NCI-H524 treated with DMSO at 0.1 percent for 48 hours (cell line): ENCODE data around the gene RGS18.
"Not testable (repeated sequence)": the region's sequence is repeated elsewhere in the genome, so short reads cannot be mapped to it uniquely, and the experiment has no call there.

Source experiments
- DNase-seq: peaks from one replicate; lab custom pipeline; 2025; lab: John Stamatoyannopoulos, UW

RGS18 gene

DNA sequence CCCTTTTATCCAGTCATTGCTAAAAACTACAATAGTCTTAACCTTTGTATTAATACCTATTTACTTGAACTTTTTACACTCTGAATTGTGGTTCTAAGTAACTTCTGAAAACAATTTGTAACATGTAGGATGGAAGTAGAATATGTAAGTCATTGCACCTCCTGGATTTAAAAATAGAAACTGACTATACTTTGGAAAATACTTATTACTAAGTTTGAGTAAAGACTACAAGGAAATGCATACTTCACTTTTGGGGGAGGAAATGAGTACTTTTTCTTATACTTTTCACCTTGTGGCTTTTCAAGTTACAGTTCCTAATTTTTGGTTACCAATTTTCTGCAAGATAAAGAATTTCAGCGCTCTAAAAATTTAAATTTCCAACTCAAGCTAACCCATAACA, 8.7 kb downstream of the RGS18 start:
- no peak for DNase-seq

DNA sequence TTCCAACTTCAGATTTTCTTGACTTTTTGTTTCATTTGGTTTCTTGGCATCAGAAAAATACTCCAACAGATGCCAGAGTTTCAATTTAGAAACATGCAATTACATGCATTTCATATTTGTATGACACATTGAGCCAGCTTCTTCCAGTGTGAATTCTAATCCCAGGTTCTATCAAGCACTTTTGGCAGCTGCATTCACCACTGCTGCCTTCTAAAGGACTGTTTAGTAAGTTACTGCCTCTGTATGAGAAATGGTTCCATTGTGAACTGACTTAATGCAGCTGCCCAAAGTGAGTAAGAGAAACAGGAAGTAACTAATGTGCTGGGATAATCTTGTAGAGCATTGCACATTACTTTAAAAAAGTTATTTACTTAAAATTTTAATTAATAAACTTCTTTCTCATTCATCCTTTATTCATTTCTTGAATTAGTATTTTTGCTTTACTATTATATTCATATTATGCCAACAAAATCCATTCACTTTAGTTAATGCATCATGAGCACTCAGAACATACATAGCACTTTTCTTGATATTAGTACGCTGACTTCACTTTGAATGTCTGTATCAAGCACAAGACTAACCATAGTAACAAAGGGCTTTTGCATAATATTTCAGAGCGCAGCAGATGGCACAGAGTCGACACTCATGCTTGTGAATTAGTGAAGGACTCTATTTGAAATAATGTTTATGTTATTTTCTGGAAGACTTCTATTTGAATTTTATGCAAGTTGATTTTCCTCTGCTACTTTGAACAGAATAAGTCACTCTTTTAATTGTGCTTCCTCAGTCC, 9.8 kb downstream of the RGS18 start:
- no peak for DNase-seq

DNA sequence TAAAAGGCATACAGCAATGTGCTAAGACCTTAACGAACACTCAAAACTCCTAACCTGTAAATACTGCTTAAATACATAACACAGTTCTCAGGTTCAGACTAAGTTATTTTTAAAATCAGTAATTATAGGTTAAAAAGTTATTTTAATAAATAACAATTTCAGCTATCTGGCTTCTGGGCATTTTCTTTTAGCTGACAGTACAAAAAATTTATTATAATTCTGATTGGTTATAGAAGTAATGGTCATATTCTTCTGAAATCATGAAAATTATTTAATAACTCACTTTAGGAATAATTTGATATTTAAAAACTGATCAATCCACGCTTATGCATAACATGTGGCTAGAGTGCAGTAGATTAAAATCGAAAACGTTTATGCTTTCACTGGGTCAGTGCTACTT, 10.7 kb downstream of the RGS18 start:
- no peak for DNase-seq

DNA sequence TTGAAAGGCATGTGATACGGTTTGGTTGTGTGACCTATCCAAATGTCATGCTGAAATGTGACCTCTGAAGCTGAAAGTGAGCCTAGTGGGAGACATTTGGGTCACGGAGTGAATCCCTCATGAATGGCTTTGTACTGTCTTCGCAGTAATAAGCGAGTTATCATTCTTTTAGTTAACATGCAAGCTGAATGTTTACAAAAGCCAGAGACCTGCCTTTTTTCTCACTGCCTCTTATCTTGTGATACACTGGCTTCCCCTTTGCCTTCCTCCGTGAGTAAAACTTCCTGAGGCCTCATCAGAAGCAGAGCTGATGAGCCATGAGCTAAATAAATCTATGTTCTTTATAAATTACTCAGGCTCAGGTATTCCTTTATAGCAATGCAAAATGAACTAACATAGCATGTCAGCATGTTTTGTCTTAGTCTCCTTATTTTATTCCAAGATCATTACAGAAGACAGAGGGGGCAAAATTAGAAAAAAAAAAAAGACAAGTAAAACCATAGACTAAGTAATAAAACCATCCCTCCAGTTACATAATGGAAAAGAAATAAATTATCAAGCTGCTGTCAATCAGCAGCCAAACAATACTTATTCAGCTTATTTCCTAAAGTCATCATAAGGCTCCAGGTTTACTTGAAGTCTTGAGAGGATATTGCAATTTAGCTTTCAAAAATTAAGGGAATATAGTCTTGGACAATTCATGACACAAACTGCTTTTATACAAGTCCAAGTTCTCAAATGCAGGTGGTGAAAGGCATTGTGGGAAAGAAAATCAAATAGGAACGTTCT, 12.1 kb downstream of the RGS18 start:
- DNase-seq: no peak

DNA sequence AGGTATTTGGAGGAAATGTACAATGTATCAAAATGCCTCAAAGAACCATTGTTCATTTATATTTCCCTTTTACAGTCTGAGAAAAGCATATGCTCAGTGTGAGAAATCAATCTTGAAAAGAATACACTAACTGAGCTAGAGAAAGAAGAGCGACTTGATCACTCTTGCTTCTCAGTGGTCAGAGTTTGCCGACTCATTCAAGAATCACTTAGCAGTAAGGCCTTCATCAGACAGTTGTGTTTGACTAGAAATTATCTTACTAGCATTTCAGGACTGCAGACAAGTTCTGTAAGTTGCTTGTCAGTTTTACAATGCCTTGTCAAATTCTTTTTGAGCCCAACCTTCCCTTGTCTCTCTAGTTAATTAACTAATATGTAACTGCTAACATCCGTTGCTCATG, 12.9 kb downstream of the RGS18 start:
- DNase-seq: no peak

DNA sequence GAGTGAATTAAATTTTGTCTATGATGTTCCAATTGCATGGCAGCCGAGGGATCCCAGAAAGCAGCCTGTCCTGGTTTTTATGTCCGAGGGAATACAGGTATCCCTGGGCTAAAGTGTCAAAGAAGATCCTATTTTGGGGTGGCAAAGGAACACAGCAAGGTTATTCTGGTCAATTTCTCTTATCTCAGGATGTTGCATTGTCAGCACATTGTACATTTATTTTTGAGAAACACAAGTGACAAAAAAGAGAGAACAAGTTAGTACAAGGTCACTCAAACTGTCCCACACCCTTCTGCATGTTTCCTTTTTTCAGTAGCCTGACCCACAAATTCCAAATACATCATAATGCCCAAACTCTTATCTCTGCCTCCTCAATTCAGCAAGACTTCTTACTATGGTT, 17.7 kb downstream of the RGS18 start:
- DNase-seq: no peak

DNA sequence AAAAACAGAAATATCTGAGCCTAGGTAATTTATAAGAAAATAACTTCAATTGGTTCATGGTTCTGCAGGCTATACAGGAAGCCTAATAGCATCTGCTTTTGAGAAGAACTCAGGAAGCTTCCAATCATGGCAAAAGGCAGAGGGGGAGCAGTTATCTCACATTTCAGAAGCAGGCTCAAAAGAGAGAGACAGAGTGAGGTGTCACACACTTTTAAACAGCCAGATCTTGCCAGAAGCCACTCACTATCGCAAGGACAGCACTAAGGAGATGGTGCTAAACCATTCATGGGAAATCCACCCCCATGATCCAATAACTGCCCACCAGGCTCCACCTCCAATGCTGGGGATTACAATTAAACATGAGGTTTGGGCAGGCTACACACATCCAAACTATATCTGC, 25.5 kb downstream of the RGS18 start:
- no peak for DNase-seq

DNA sequence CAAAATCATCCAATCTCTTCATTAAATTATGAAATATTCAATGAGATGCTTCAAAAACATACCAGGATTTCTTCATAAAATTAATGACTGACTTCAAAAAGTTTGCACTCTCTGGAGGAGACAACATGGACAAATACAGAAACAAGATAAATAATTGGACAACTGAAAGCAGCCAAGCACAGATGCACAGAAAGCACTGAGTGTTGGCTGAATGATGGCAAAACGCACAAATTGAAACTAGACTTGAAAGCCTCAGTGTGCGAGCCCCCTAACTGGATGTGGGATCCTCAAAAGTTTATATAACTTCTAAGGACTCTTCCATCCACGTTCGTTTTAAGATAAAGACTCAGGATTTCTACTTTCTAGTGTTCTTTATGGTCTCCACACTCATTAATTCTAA, 27.9 kb downstream of the RGS18 start:
- no peak for DNase-seq

DNA sequence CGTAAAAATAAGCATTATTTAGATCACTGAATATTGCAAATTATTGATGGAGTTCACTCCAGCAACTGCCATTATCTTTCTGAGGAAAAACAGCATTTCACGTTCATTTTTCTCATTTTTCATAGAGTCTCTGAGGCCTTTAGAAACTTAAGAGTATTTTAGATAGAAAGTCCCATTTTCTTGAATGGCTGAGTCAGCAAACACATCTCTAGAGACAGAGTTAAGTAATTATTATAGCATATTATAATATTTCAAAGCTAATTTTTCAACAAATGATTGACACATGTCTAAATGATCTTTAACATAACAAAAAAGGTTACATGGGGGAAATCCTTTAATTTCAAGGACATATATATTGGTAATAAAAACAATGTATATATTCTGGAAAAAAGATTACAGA, 31.8 kb downstream of the RGS18 start:
- DNase-seq: no peak

DNA sequence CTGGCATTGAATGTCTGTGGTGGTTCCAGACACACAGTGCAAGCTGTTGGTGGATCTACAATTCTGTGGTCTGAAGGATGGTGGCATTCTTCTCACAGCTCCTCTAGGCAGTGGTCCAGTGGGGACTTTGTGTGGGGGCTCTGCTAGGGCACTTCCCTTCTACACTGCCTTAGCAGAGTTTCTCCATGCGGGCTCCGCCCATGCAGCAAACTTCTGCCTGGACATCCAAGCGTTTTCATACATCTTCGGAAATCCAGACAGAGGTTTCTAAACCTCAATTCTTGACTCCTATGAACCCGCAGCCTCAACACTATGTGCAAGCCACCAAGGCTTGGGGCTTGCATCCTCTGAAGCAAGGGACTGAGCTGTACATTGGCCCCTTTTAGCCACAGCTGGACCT, 43.0 kb downstream of the RGS18 start:
- DNase-seq: no peak

DNA sequence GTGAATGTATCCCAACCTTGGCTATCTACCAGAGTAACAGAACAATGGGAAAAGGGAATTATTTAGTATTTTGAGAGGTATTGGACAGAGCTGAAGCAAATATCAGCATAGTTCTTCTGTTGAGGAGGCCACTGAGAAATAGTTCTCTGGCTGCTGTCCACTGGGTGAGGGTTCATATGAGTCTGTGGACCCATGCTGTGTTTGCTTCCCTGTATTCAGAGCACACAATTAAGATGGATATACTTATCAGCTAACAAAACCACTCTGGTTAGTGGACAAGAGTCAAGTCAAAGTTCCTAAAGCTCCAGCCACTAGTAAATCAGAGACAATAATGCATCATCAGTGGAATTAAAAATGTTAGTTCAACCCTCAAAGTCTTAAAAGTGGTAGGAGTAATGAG, 66.1 kb downstream of the RGS18 start:
- no peak for DNase-seq

DNA sequence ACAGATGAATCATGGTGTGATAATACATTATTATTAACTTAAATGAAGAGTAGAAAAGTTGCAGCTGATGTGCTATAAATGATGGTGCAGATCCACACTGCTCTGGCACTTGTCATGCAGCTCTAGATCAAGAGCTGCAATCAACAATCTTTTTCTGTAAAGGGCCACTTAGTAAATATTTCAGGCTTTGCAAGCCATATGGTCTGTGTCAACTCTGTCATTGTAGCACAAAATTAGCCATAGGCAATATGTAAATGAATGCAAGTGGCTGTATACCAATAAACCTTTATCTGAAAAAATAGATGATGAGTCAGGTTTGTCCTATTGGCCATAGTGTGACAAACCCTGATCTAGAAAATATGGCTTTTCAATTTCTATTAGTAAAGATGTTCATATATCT, 66.6 kb downstream of the RGS18 start:
- DNase-seq: no peak

DNA sequence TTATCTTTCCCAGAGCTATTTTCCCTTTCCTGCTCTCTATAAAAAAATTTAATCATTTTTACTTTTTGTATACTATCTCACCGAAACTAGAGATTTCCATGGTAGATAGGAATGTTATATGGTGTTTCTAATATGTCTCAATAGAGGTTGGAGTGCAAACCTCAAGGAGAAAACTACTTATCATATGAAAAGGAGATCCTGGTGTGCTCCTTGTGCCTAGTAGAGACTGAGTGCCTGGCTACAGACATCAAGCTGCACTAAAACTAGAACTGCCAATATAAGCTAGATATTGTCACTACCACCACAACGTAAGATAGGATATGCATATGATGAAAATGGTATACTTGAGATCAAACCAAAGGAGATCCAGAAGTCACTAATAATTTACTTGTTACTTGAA, 67.0 kb downstream of the RGS18 start:
- no peak for DNase-seq

DNA sequence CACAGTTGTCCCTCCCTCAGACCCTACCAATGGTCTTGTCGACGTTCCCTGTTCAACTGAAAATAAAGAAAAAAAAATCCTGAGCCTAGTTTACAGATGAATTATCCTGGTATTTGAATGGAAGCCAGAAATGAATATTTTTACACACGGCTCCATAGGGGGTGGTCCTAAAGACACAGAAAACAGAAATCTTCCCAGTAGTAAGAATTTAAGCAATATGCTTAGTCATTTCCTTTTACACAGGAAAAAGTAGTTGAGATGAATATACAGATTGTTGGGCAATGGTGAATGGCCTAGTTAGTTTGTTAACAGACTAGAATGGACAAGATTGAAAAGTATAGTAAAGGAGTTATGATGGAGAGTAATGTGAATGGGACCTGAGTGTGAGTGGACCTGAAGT, 67.4 kb downstream of the RGS18 start:
- no peak for DNase-seq

DNA sequence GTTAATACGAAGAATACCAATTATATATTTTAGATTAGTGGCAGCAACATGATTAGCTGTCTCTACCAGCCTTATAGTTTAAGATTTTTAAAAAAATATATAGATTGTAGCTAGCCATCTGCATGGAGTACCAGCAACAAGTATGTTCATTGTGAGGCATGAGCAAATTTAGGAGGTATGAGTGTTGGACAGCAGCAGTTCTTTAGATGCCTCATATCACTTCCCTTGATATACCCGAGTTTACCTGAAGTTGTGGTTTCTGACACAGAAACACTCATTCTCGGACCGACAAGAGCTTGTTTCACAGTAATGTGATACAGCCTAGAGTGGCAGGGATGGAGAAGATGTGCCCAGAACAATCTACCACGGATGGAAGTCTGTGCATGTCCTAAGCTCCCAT, 69.1 kb downstream of the RGS18 start:
- DNase-seq: no peak

DNA sequence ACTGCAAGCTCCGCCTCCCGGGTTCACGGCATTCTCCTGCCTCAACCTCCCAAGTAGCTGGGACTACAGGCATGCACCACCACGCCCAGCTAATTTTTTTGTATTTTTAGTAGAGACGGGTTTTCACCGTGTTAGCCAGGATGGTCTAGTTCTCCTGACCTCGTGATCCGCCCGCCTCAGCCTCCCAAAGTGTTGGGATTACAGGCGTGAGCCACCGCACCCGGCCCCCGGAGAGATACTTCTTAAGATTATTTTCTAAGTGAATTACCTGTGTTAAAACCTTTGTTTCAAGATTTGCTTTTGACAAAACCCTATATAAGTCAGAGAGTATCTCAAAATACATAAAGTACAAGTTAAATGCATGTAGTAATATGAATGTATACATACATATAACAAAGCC, 69.7 kb downstream of the RGS18 start:
- DNase-seq: not testable (repeated sequence)

DNA sequence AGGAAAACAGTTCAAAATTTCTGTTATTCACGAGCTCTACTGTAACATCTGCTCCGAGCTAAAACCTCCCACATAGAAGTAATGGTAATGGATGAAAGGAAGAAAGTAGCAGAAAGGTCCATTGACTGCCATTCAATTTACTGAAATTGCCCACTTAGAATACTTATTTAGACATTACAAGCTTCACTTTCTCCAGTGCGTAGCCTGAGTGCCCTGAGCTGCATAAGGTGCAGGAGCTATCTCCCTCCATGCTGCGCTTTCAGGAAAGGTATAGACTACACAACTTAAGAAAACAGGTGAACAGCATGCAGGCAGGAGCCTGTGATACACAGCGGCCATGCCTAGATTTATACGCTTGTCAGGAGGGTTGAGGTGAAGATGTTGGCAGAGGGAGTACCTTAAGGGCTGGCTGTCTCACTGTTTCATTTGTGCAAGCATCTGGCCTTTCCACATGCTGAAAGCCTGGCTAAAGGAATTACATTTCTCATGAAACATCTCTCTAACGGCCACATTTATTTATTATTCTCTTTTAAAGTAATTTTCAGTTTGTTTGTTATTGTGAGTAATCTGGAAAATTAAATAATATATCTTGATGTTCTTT, 74.7 kb downstream of the RGS18 start:
- no peak for DNase-seq

DNA sequence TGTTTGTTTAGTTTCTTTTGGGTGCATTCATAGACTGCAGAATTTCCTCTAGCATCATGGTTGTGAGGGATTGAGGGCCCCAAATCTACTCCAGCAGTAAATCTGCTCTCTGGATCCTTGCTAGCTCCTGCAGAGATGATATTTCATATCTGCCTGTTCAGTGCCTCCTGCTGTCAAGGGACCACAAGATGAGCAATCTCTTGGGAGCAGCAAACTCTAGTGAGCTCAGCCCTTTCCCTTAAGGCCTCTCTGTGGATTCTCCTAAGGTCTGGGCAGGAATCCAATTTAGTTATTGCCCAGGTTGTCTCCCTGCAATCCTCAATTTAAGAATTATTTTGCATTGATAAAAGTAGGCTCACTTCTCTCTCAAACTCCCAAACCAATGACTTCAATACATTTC, 76.9 kb downstream of the RGS18 start:
- DNase-seq: no peak
